Stimulated activated naive CD8-positive, alpha-beta T cell treated with anti-CD3 and anti-CD28 coated beads, Interleukin-15, amount 100 ng/mL, for 72 hours (primary cell): Measurements from ENCODE around the gene PKP4.
"Not testable (repeated sequence)": the region's sequence is repeated elsewhere in the genome, so short reads cannot be mapped to it uniquely, and the experiment has no call there.

Experiments
- ATAC-seq: fragments of 150-1000 bp; cut with Tn5 transposase; 2 replicates; pipeline ENCODE4 v1.10.0; 2021; ENCODE audit warnings: mild to moderate bottlenecking, moderate library complexity
- DNase-seq, 2 donors: peaks; one replicate each; pipeline ENCODE4 v3.0.0; 2021 to 2022
- H3K27ac Mint-ChIP-seq, 2 donors: one replicate each; pipeline ENCODE4 v1.8.0; 2022; ENCODE audit warnings: mild to moderate bottlenecking in 2 of 2, mixed read lengths in 2 of 2, moderate library complexity in 2 of 2
- H3K27me3 Mint-ChIP-seq: one replicate; pipeline ENCODE4 v1.8.0; 2022; ENCODE audit warnings: mixed read lengths
- H3K4me1 Mint-ChIP-seq: one replicate; pipeline ENCODE4 v1.8.0; 2022; ENCODE audit warnings: mild to moderate bottlenecking, mixed read lengths
- H3K4me3 Mint-ChIP-seq, 2 donors: one replicate each; pipeline ENCODE4 v1.8.0; 2022; ENCODE audit warnings: mild to moderate bottlenecking in 2 of 2, mixed read lengths in 2 of 2, moderate library complexity in 1 of 2
- H3K9me3 Mint-ChIP-seq, 2 donors: one replicate each; pipeline ENCODE4 v1.8.0; 2022; ENCODE audit warnings: mixed read lengths in 2 of 2

Gene PKP4

GRCh38 chr2:158699323-158699722 lies 242.6 kb downstream of the PKP4 start:
- peaks cover under 1% of the 10 kb centered on the region for H3K27me3 Mint-ChIP-seq
- ATAC-seq = no peak
- no peak overlapping the region for H3K4me3 Mint-ChIP-seq
- H3K9me3 Mint-ChIP-seq = peaks cover 0 to 10% of the 10 kb centered on the region in 2 donors
- no peak overlapping the region for H3K27ac Mint-ChIP-seq
- H3K4me1 Mint-ChIP-seq = no peaks in the 10 kb centered on the region
- DNase-seq = no peak

- DNase-seq = no peak
- Mint-ChIP-seq H3K4me1 (no peaks in the 10 kb centered on the region), H3K9me3 (peaks cover 10 to 14% of the 10 kb centered on the region in 2 donors), H3K27me3 (peaks cover 10% of the 10 kb centered on the region), H3K4me3 (no peak overlapping the region), H3K27ac (no peak overlapping the region)
- ATAC-seq = no peak
Measured at GRCh38 chr2:158701101-158701500, 244.3 kb downstream of the PKP4 start.

- DNase-seq (no peak), ATAC-seq (no peak)
- H3K27ac Mint-ChIP-seq = no peak overlapping the region
- peaks cover 0 to 14% of the 10 kb centered on the region in 2 donors for H3K9me3 Mint-ChIP-seq
- no peaks in the 10 kb centered on the region for H3K4me1 Mint-ChIP-seq
- no peak overlapping the region for H3K4me3 Mint-ChIP-seq
- peaks cover 10% of the 10 kb centered on the region for H3K27me3 Mint-ChIP-seq
Measured at GRCh38 chr2:158702740-158703139, 246.0 kb downstream of the PKP4 start.

DNA sequence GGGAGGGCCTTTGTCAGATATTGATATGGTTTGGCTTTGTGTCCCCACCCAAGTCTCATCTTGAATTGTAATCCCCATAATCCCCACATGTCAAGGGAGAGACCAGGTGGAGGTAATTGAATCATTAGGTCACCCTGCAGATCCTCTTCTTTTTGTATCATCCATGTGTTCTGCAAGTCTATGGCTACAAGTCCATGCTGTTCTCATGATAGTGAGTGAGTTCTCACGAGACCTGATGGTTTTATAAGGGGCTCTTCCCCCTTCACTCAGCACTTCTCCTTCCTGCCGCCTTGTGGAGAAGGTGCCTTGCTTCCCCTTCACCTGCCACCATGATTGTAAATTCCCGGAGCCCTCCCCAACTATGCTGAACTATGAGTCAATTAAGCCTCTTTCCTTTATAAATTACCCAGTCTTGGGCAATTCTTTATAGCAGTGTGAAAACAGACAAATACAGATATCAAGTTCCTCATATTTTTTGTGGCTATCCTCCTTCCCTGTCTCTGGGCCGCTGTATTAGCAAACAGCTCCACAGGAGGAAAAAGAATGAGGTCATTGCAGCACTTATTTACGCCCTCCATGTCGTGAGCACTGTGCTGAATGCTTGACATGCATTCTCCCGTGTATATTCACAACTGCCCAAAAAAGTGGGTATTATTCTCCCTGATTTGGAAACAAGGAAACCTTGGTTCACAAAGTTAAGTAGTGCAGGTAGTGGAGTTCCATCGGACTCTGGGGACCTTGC lies 248.1 kb downstream of the PKP4 start:
- H3K27ac Mint-ChIP-seq, H3K27me3 Mint-ChIP-seq, ATAC-seq, H3K4me1 Mint-ChIP-seq, DNase-seq, H3K4me3 Mint-ChIP-seq: not testable (repeated sequence)
- peaks cover 0 to 14% of the 10 kb centered on the region in 2 donors for H3K9me3 Mint-ChIP-seq

GRCh38 chr2:158712791-158713522 lies 256.2 kb downstream of the PKP4 start:
- no peaks in the 10 kb centered on the region for H3K4me1 Mint-ChIP-seq
- peaks cover 13 to 17% of the 10 kb centered on the region in 2 donors for H3K9me3 Mint-ChIP-seq
- DNase-seq (no peak), ATAC-seq (no peak)
- H3K27ac Mint-ChIP-seq = no peak overlapping the region
- no peak overlapping the region for H3K4me3 Mint-ChIP-seq
- H3K27me3 Mint-ChIP-seq = peaks cover 17% of the 10 kb centered on the region

DNA sequence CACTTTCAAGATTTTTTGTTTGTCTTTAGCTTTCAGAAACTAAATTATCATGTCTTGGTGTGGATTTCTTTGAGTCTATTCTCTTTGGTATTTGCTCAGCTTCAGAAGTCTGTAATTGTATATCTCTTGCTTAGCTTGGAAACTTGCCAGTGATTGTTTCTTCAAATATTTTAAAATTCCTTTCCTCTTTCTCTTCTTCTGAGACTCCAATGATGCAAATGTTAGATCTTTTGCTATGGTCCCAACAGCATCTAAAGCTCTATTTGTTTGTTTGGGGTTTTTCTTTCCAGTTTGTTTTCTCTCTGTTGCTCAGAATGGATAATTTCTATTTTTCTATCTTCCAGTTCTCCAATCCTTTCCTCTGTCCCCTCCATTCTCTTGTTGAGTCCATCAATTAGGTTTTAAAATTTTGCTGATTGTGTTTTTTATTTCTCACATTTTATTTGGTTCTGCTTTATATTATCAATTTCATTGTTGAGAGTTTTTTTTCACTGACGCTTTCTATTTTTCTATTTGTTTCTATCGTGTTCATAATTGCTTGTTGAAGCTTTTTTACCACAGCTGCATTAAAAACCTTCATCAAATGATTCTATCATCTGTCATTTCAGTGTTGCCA lies 256.9 kb downstream of the PKP4 start:
- H3K27me3 Mint-ChIP-seq = peaks cover 17% of the 10 kb centered on the region
- H3K4me1 Mint-ChIP-seq = no peaks in the 10 kb centered on the region
- no peak overlapping the region for H3K27ac Mint-ChIP-seq
- DNase-seq = no peak
- peaks cover 13 to 17% of the 10 kb centered on the region in 2 donors for H3K9me3 Mint-ChIP-seq
- no peak overlapping the region for H3K4me3 Mint-ChIP-seq
- no peak for ATAC-seq

GRCh38 chr2:158714420-158714819 lies 257.7 kb downstream of the PKP4 start:
- H3K4me1 Mint-ChIP-seq = no peaks in the 10 kb centered on the region
- ATAC-seq (no peak), DNase-seq (no peak)
- no peak overlapping the region for H3K27ac Mint-ChIP-seq
- no peak overlapping the region for H3K4me3 Mint-ChIP-seq
- peaks cover 17% of the 10 kb centered on the region for H3K27me3 Mint-ChIP-seq
- H3K9me3 Mint-ChIP-seq = peaks cover 13 to 17% of the 10 kb centered on the region in 2 donors

DNA sequence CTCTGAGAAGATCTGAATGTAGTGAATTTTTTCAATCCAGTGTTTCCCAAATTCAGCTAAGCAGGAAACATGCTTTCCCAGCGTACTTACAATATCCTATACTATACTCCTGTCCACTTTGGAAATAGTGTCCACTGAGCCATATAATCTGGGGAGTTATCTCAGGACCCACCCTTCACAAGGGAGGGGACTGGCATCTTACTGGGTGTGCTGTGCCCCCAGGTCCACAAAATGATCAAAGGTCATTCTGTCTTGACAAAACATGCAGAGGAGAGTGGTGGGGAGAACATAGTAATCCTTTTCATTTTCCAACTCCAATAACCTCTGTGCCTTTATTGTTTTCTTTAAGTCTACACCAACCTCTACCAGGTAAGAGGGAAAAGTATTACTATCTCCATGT lies 258.6 kb downstream of the PKP4 start:
- no peak for DNase-seq
- peaks cover 13 to 17% of the 10 kb centered on the region in 2 donors for H3K9me3 Mint-ChIP-seq
- H3K27me3 Mint-ChIP-seq = peaks cover 17% of the 10 kb centered on the region
- no peak overlapping the region for H3K4me3 Mint-ChIP-seq
- ATAC-seq = no peak
- H3K4me1 Mint-ChIP-seq = no peaks in the 10 kb centered on the region
- H3K27ac Mint-ChIP-seq = no peak overlapping the region

DNA sequence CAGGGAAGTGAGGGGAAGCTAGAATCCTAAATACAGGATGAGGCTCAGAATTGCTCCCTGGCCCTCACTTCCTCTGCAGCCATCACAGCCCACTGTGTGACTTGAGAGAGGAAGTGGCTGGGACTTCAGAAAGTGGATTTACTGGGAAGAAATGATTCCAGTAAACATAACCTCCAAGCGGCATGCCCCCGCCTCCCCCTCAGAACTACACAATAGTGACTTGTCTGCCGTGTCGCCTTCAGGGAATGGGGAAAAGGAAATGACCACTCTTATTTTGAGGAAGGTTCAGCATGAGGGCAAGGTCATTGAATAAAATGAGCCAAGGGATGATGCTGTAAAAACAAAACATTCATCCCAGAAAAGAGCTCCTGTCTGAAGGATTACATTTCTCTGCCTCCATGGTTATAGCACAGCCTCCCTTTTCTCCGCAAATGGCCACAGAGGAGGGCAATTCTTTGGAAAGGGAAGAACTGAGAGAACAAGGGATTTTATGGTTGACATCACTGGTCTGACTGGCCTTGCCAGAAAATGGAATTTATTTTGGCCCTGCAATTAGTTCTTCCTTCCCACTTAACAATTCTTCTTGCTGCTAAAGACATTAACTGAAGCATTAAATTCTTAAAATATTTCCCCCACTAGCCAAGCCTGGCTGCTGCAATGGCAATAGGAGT lies 259.5 kb downstream of the PKP4 start:
- H3K9me3 Mint-ChIP-seq = peaks cover 13 to 17% of the 10 kb centered on the region in 2 donors
- H3K4me1 Mint-ChIP-seq = no peaks in the 10 kb centered on the region
- H3K4me3 Mint-ChIP-seq = no peak overlapping the region
- H3K27ac Mint-ChIP-seq = no peak overlapping the region
- H3K27me3 Mint-ChIP-seq = peaks cover 17% of the 10 kb centered on the region
- no peak for DNase-seq
- no peak for ATAC-seq

- no peak for ATAC-seq
- H3K4me1 Mint-ChIP-seq = no peaks in the 10 kb centered on the region
- H3K4me3 Mint-ChIP-seq = no peak overlapping the region
- peaks cover 17% of the 10 kb centered on the region for H3K27me3 Mint-ChIP-seq
- peaks cover 13 to 17% of the 10 kb centered on the region in 2 donors for H3K9me3 Mint-ChIP-seq
- no peak for DNase-seq
- no peak overlapping the region for H3K27ac Mint-ChIP-seq
Measured at GRCh38 chr2:158716921-158717320, 260.2 kb downstream of the PKP4 start.

DNA sequence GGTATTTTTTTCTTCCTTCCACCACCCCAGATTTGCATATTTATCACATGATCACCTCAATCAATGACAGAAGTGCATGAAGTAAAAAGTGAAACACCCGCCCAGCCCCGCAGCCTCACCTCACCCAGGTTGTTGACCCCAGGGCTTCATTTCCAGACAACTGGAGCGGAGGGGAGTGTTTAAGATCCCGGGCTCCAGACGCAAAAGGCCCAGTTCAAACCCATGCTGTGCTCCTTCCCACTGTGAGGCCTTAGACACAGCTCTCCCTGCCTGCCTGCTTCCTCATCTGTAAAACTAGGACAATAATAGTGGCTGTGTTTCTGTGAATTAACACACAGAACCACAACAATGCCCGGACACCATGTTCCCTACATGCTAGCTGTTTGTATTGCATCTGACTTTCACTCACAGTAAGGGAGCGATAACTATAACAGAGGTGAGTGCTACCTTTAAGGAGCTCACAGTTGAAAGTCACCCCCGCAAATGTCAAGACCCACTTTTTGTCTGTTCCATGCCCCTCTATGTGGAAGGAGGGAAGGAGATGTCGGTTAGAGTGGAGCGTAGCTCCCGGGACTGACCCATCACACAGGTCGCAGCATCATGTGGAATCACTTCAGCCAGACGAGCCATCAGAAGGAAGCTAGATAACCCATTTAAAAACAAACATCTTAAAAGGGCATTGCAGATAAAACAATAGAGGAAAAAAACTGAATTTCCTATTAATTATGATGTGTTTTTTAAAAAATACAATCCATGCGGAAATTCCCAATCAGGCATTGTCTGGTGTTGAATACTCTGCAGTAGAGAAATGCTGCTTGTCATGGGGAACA lies 260.8 kb downstream of the PKP4 start:
- no peak for DNase-seq
- no peak for ATAC-seq
- no peaks in the 10 kb centered on the region for H3K4me1 Mint-ChIP-seq
- H3K4me3 Mint-ChIP-seq = no peak overlapping the region
- peaks cover 13 to 17% of the 10 kb centered on the region in 2 donors for H3K9me3 Mint-ChIP-seq
- no peak overlapping the region for H3K27ac Mint-ChIP-seq
- H3K27me3 Mint-ChIP-seq = peaks cover 17% of the 10 kb centered on the region

GRCh38 chr2:158718196-158718585 lies 261.4 kb downstream of the PKP4 start:
- Mint-ChIP-seq H3K4me1 (no peaks in the 10 kb centered on the region), H3K27ac (no peak overlapping the region), H3K27me3 (peaks cover 13% of the 10 kb centered on the region), H3K4me3 (no peak overlapping the region), H3K9me3 (peaks cover 11 to 12% of the 10 kb centered on the region in 2 donors)
- DNase-seq (no peak), ATAC-seq (no peak)

- ATAC-seq = no peak
- no peak for DNase-seq
- no peaks in the 10 kb centered on the region for H3K4me1 Mint-ChIP-seq
- no peak overlapping the region for H3K27ac Mint-ChIP-seq
- H3K4me3 Mint-ChIP-seq = no peak overlapping the region
- H3K9me3 Mint-ChIP-seq = peaks cover 4 to 5% of the 10 kb centered on the region in 2 donors
- H3K27me3 Mint-ChIP-seq = peaks cover 6% of the 10 kb centered on the region
Measured at GRCh38 chr2:158718851-158719250, 262.1 kb downstream of the PKP4 start.

DNA sequence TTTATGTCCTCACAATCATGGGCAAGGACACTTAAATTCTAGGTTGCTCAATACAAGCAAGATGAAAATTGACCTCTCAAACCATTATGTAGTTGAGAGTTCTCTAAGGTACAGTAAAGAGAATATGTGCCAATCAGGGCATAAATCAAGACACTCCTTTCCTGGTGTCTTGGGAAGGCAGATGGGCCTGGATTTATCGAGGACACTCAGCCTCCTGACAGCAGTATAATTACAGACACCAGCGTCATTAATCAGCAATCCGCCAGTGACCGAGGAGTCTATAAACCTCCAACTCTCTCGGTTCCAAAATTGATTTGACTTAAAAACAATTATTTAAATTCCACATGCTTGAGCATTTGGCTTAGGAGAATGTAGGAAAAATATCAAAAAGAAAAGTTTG lies 262.7 kb downstream of the PKP4 start:
- no peak overlapping the region for H3K4me3 Mint-ChIP-seq
- H3K27ac Mint-ChIP-seq = no peak overlapping the region
- H3K4me1 Mint-ChIP-seq = no peaks in the 10 kb centered on the region
- DNase-seq = no peak
- H3K27me3 Mint-ChIP-seq = peaks cover under 1% of the 10 kb centered on the region
- ATAC-seq = no peak
- H3K9me3 Mint-ChIP-seq = no peaks in the 10 kb centered on the region
